ENCODE data around the gene PHLDB1. TPM values are rescaled to one million over a fixed set of nuclear protein-coding genes. Genes with fewer than 3 reads are reported as not detected.

PHLDB1 gene
- total and polyA plus RNA-seq, 8 donors = 76.5 to 120 (median 91.7) TPM

DNA sequence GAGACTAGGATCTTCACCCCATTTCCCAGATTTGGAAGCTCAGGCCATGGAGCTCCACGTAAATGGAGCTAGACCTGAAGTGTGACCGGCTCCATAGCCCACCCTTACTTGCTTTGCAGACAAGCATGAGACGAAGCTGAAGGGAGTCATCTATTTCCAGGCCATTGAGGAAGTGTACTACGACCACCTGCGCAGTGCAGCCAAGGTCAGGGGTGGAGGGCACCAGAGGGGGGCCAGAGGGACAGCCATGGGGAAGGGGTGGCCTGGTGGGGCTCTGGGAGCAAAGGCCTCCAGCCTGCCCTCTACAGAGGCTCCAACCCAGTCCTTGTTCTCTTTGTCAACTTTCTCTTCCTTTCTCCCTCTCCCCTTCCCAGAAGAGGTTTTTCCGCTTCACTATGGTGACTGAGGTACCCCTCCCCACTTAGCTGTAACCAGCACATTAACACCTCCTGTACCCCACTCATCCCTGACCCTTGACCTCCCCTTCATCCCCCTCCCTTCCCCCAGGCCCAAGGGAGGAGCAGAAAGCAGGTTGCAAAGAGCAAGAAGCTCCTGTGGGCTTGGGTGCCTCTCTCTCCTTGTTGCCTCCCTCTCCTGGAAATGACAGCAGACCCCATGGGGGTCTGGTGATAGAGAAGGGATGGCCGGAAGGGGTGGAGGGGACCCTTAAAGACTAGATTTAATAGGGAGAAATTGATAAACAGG lies 48.2 kb downstream of the PHLDB1 start:
- no peak for ATAC-seq
- peaks cover 0 to 5% of the 10 kb centered on the region in 2 donors for H3K27me3 ChIP-seq
- no peak overlapping the region for H3K27ac ChIP-seq
- peaks cover 0 to 57% of the 10 kb centered on the region in 2 donors for H3K36me3 ChIP-seq
- intact Hi-C loops (cut with DNase I) = loop anchor here (10.0 kb wide), 2 partner anchors 51 to 61 kb away; partner anchors contain the start of gene PHLDB1 (in 1 of the 2)
- peaks cover 9 to 10% of the 10 kb centered on the region in 2 donors for H3K4me1 ChIP-seq
- H3K4me3 ChIP-seq = no peak overlapping the region
- no peak for DNase-seq
- H3K9me3 ChIP-seq = no peaks in the 10 kb centered on the region
- TF ChIP-seq, protein P1, sequence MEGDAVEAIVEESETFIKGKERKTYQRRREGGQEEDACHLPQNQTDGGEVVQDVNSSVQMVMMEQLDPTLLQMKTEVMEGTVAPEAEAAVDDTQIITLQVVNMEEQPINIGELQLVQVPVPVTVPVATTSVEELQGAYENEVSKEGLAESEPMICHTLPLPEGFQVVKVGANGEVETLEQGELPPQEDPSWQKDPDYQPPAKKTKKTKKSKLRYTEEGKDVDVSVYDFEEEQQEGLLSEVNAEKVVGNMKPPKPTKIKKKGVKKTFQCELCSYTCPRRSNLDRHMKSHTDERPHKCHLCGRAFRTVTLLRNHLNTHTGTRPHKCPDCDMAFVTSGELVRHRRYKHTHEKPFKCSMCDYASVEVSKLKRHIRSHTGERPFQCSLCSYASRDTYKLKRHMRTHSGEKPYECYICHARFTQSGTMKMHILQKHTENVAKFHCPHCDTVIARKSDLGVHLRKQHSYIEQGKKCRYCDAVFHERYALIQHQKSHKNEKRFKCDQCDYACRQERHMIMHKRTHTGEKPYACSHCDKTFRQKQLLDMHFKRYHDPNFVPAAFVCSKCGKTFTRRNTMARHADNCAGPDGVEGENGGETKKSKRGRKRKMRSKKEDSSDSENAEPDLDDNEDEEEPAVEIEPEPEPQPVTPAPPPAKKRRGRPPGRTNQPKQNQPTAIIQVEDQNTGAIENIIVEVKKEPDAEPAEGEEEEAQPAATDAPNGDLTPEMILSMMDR (IDR thresholded peaks at IDR 0.05) = no peak

DNA sequence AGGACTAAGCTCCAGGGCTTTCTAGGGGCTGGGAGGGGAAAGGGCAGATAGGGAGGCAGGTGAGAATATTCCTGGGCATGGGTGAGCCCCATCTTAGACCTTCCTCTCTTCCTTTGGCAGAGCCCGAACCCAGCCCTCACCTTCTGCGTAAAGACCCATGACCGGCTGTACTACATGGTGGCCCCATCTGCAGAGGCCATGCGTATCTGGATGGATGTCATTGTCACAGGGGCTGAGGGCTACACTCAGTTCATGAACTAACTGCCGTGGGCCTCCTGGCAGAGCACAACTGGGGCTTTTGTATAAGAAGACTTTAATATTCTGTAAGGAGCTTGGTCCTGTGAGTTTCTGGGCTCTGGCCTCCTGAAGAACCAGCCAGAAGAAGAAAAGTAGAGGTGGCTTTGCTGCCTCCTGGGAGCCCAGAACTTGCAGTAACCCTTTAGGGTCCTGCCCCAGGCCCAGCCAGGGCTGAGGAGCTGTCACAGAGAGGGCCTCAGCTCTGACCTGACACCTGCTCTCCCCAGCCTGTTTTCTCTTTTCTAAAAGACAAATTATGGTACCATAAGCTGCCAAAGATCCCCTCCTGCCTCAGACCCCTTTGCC lies 49.2 kb downstream of the PHLDB1 start:
- DNase-seq (no peak), ATAC-seq (no peak)
- H3K9me3 ChIP-seq = no peaks in the 10 kb centered on the region
- intact Hi-C loops (cut with DNase I) = loop anchor here (10.0 kb wide), 2 partner anchors 52 to 62 kb away; partner anchors contain the start of gene PHLDB1 (in 1 of the 2)
- peaks cover 0 to 47% of the 10 kb centered on the region in 2 donors for H3K36me3 ChIP-seq
- H3K27me3 ChIP-seq = peaks cover 0 to 5% of the 10 kb centered on the region in 2 donors
- H3K27ac ChIP-seq = no peak overlapping the region
- H3K4me1 ChIP-seq = peaks cover 9 to 10% of the 10 kb centered on the region in 2 donors
- TF ChIP-seq, protein P1 (IDR thresholded peaks at IDR 0.05) = no peak
- H3K4me3 ChIP-seq = no peak overlapping the region

DNA sequence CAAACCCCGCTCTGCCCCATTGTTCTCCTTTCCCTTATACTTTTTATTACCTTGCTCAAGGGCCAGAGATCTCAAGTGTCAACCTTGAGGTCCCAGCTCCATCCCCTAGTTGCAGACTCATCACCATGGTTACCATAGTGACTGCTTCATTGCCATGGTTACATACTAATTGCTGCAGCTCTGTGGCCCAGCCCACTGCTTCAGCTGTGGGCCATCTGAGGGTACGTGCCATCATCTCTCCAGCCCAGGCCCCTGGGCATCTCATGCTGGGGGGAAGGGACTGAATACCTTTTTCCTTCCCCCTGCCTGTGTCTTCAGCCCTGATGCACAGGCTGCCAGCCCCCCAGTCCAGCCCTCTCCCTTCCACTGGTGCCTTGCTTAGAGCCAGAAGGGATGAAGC lies 49.8 kb downstream of the PHLDB1 start:
- no peak for DNase-seq
- Histone ChIP-seq H3K4me1 (peaks cover 9 to 10% of the 10 kb centered on the region in 2 donors), H3K4me3 (no peak overlapping the region), H3K27ac (no peak overlapping the region), H3K36me3 (peaks cover 0 to 41% of the 10 kb centered on the region in 2 donors), H3K27me3 (peaks cover 0 to 5% of the 10 kb centered on the region in 2 donors), H3K9me3 (no peaks in the 10 kb centered on the region)
- TF ChIP-seq, protein P1 (IDR thresholded peaks at IDR 0.05) = no peak
- ATAC-seq = no peak
- intact Hi-C loops (cut with DNase I) = loop anchor here (10.0 kb wide), 2 partner anchors 52 to 62 kb away; partner anchors contain the start of gene PHLDB1 (in 1 of the 2)

DNA sequence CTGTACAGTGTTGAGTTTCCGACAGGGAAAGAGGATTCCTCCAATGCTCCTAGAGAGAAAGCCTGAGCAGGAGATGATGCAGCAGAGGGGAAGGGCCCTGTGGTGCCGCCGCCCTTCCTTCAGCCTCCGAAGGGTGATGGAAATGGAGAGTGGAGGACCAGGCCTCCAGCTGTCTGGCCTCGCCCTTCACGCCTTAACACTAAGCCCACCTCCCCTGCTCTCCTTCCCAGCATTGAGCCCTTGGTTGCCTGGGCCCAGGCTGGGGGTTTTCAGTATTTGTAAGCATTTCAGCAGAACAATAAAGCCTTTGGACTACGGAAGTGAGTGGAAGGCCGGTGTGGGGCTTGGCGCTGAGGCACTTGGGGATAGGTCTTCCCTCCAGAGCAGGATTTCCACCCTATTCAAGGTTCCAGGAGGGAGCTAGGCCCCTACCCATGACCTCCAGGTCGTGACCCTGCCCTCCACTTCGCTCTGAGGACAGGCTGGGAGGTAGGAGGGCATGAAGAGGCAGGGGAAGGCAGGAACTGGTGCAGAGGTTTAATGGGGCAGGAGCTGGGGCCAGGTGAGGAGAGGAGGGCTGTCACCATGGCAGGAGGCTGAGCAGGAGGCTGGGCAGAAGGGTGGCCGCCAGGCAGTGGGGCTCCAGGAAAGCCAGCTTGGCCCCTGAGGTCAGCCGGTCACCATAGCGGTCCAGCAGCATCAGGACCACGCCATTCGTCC lies 50.5 kb downstream of the PHLDB1 start:
- H3K4me3 ChIP-seq = no peak overlapping the region
- H3K27ac ChIP-seq = no peak overlapping the region
- DNase-seq = no peak
- peaks cover 0 to 35% of the 10 kb centered on the region in 2 donors for H3K36me3 ChIP-seq
- no peak for ATAC-seq
- peaks cover 0 to 5% of the 10 kb centered on the region in 2 donors for H3K27me3 ChIP-seq
- intact Hi-C loops (cut with DNase I) = loop anchor here (10.0 kb wide), 2 partner anchors 53 to 63 kb away; partner anchors contain the start of gene PHLDB1 (in 1 of the 2)
- TF ChIP-seq, protein P1 (IDR thresholded peaks at IDR 0.05) = no peak
- no peaks in the 10 kb centered on the region for H3K9me3 ChIP-seq
- peaks cover 9 to 10% of the 10 kb centered on the region in 2 donors for H3K4me1 ChIP-seq
